Adrenal gland (tissue), 12 donors: ENCODE results near the gene OR8G5. TPM values are rescaled to one million over a fixed set of nuclear protein-coding genes. Genes with fewer than 3 reads are reported as not detected.
"Not testable (repeated sequence)": the region's sequence is repeated elsewhere in the genome, so short reads cannot be mapped to it uniquely, and the experiment has no call there.

Source experiments
- DNase-seq, 7 donors: peaks; one replicate each; pipeline ENCODE4 v3.0.0-alpha.2; 2019 to 2020
- H3K27ac ChIP-seq, 5 donors: fragments of 200-600 bp; sonication (generic) in 4 of 5; 1 replicate in 3 of 5; 2 replicates in 2 of 5; pipeline versions ENCODE4 v1.5.1 to v1.8.0; 2016 to 2020; ENCODE audit warnings: mild to moderate bottlenecking in 1 of 5
- H3K27me3 ChIP-seq: fragments of 200-600 bp; 2 replicates; pipeline ENCODE4 v1.8.0; 2021
- H3K36me3 ChIP-seq, 2 donors: fragments of 200-600 bp; replicated peaks in 1 of 2; 1 replicate in 1 of 2; 2 replicates in 1 of 2; pipeline versions ENCODE4 v1.5.1 to v1.8.0; 2018 to 2022
- H3K4me1 ChIP-seq, 2 donors: fragments of 200-600 bp; replicated peaks in 1 of 2; 1 replicate in 1 of 2; 2 replicates in 1 of 2; pipeline versions ENCODE4 v1.5.1 to v1.8.0; 2018 to 2021
- H3K4me3 ChIP-seq, 4 donors: fragments of 200-600 bp; sonication (generic) in 3 of 4; one replicate each; pipeline ENCODE4 v1.5.1; 2016 to 2018
- H3K9me3 ChIP-seq, 3 donors: fragments of 200-600 bp; sonication (generic) in 1 of 3; replicated peaks in 1 of 3; 1 replicate in 2 of 3; 2 replicates in 1 of 3; pipeline versions ENCODE4 v1.5.1 to v1.8.0; 2016 to 2021
- CTCF ChIP-seq, 6 experiments: fragments of 450-650 bp in 4 of 6; fragments of 200-600 bp in 2 of 6; sonication (generic) in 1 of 6; IDR thresholded peaks; 1 replicate in 5 of 6; 2 replicates in 1 of 6; pipeline versions ENCODE4 v1.5.1 to v1.8.0; 2016 to 2021; ENCODE audit warnings: antibody characterized with exemption in 6 of 6, mild to moderate bottlenecking in 2 of 6, moderate library complexity in 1 of 6
- POLR2A ChIP-seq, 2 donors: fragments of 450-650 bp; IDR thresholded peaks; one replicate each; pipeline ENCODE4 v1.6.1; 2017; ENCODE audit warnings: antibody characterized with exemption in 2 of 2, mild to moderate bottlenecking in 2 of 2, moderate library complexity in 1 of 2
- WGBS, 4 donors: extraction: QIAGEN DNeasy Blood & Tissue Kit in 2 of 4; methylation state at CpG; one replicate each; pipeline versions ENCODE4 v1.1.5 to v1.1.7; 2013 to 2017; 5-methylcytosine and 5-hydroxymethylcytosine counted together
- intact Hi-C, 2 donors: fragments of 100-400 bp; cut with DNase I; formaldehyde crosslinking; loops; one replicate each; pipeline versions ENCODE4 v1.14.1 to v1.15.0; 2022 to 2023
- polyA plus RNA-seq, 3 donors: library from polyadenylated mRNA; stranded (reverse); fragments of 200-250 nt in 2 of 3; fragments of 350-450 nt in 1 of 3; fragmentation: Illumina TruSeq in 1 of 3; extraction: RNeasy Lipid Tissue Mini Kit (QIAGEN cat#74804) in 1 of 3; gene quantifications; one replicate each; pipeline ENCODE4 v1.2.3, GENCODE V29; 2013 to 2014
- total RNA-seq, 9 donors: library from RNA; depleted of rRNA in 4 of 9; stranded (reverse); fragments of >200 nt in 4 of 9; fragments of 120-200 nt in 1 of 9; fragmentation: NEBNext Ultra II Directional in 1 of 9; extraction: Animal tissue kit (Norgen Biotek cat#: 25700) in 1 of 9; gene quantifications; one replicate each; pipeline versions ENCODE4 v1.1.0 to v1.2.4, GENCODE V29; 2013 to 2023
- donor health status: healthy with polysubstance abuse.
- donor health status: Bipolar disorder and iron deficiency.
- donor health status: DM: yes; HTN: yes; CAD: no.
- donor health status: DM: no; HTN: no; CAD: no.
- donor health status: DM: no; HTN: no; CAD: no.
- donor health status: DM: yes; HTN: yes; CAD: no.

OR8G5 gene
- total and polyA plus RNA-seq, 12 donors, result not detected

GRCh38 chr11:124211321-124211720 lies 44.9 kb upstream of the OR8G5 start:
- H3K4me1 ChIP-seq, result no peaks in the 10 kb centered on the region
- no peaks in the 10 kb centered on the region for H3K27me3 ChIP-seq
- DNase-seq, result no peak
- H3K9me3 ChIP-seq, result no peaks in the 10 kb centered on the region
- intact Hi-C loops, result no loop called here
- TF ChIP-seq CTCF (IDR thresholded peaks at IDR 0.05), result no peak
- no peak for TF ChIP-seq POLR2A (IDR thresholded peaks at IDR 0.05)
- H3K36me3 ChIP-seq, result no peaks in the 10 kb centered on the region
- H3K27ac ChIP-seq, result no peak overlapping the region
- H3K4me3 ChIP-seq, result no peak overlapping the region

- intact Hi-C loops, result no loop called here
- H3K27me3 ChIP-seq, result no peaks in the 10 kb centered on the region
- no peak for DNase-seq
- H3K27ac ChIP-seq, result no peak overlapping the region
- no peak overlapping the region for H3K4me3 ChIP-seq
- WGBS, 4 donors, result 61 to 77% (median 72%) methylated on average over 3 of the region's 3 CpGs
- H3K9me3 ChIP-seq, result no peaks in the 10 kb centered on the region
- TF ChIP-seq POLR2A (IDR thresholded peaks at IDR 0.05), result no peak
- no peaks in the 10 kb centered on the region for H3K36me3 ChIP-seq
- H3K4me1 ChIP-seq, result no peaks in the 10 kb centered on the region
These were observed 42.1 kb upstream of the OR8G5 start for GRCh38 chr11:124214027-124214426.

GRCh38 chr11:124219126-124219525 lies 37.0 kb upstream of the OR8G5 start:
- intact Hi-C loops, result no loop called here
- H3K27me3 ChIP-seq, result no peaks in the 10 kb centered on the region
- H3K4me3 ChIP-seq, result no peak overlapping the region

GRCh38 chr11:124222407-124222806 lies 33.8 kb upstream of the OR8G5 start:
- no peaks in the 10 kb centered on the region for H3K4me1 ChIP-seq
- no peak overlapping the region for H3K4me3 ChIP-seq
- intact Hi-C loops, result no loop called here
- no peaks in the 10 kb centered on the region for H3K36me3 ChIP-seq
- 67 to 89% (median 82%) methylated on average over 2 of the region's 2 CpGs for WGBS, 4 donors
- H3K27ac ChIP-seq, result no peak overlapping the region
- H3K27me3 ChIP-seq, result no peaks in the 10 kb centered on the region
- no peak for TF ChIP-seq CTCF (IDR thresholded peaks at IDR 0.05)
- TF ChIP-seq POLR2A (IDR thresholded peaks at IDR 0.05), result no peak
- no peaks in the 10 kb centered on the region for H3K9me3 ChIP-seq
- no peak for DNase-seq

More at GRCh38 chr11:124219126-124219525, 37.0 kb upstream of the OR8G5 start:
- no peak overlapping the region for H3K27ac ChIP-seq
- no peaks in the 10 kb centered on the region for H3K9me3 ChIP-seq
- H3K4me1 ChIP-seq, result no peaks in the 10 kb centered on the region
- no peak for TF ChIP-seq POLR2A (IDR thresholded peaks at IDR 0.05)
- no peak for TF ChIP-seq CTCF (IDR thresholded peaks at IDR 0.05)
- no peak for DNase-seq
- no peaks in the 10 kb centered on the region for H3K36me3 ChIP-seq

- H3K27ac ChIP-seq, H3K4me3 ChIP-seq, H3K36me3 ChIP-seq, intact Hi-C loops, H3K9me3 ChIP-seq, H3K27me3 ChIP-seq, H3K4me1 ChIP-seq: not testable (repeated sequence)
- 54 to 63% (median 61%) methylated on average over 9 of the region's 9 CpGs for WGBS, 4 donors
- DNase-seq, result peak in 2 of 7 donors; percentile 39 to 60
These were observed 31.4 kb upstream of the OR8G5 start for GRCh38 chr11:124224618-124225423.
